ENCODE results near the gene WNT3A. TPM values are rescaled to one million over a fixed set of nuclear protein-coding genes. Genes with fewer than 3 reads are reported as not detected.

Gene WNT3A
- total and polyA plus RNA-seq, 2 experiments from 2014 or later = 0.07 to 0.65 TPM

- H3K79me2 ChIP-seq (replicated peaks; ENCODE audit: insufficient read depth) = peaks cover 94% of the 10 kb centered on the region
- H3F3A ChIP-seq (replicated peaks; ENCODE audit: low read depth) = no peaks in the 10 kb centered on the region
- Mint-ChIP-seq H3K27me3 (ENCODE audit: insufficient read depth, low read depth, poor library complexity) (peaks cover 9% of the 10 kb centered on the region), H3K36me3 (ENCODE audit: low read depth) (peaks cover 52% of the 10 kb centered on the region), H3K27ac (no peak overlapping the region), H3K9me3 (peaks cover 11% of the 10 kb centered on the region), H3K4me3 (no peak overlapping the region), H3K4me1 (peaks cover 28% of the 10 kb centered on the region)
- H3K27me3 ChIP-seq (ENCODE audit: insufficient read depth) = no peaks in the 10 kb centered on the region
- no peaks in the 10 kb centered on the region for H3K9me2 ChIP-seq (ENCODE audit: insufficient read depth)
- H3K36me3 ChIP-seq (ENCODE audit: insufficient read depth) = no peaks in the 10 kb centered on the region
- H3K4me2 ChIP-seq = no peak overlapping the region
- DNase-seq (ENCODE audit: low spot score) (no peak), ATAC-seq (no peak)
- H3K4me1 ChIP-seq (ENCODE audit: insufficient read depth) = no peaks in the 10 kb centered on the region; the same call in 1 of the 2 replicates
- H4K20me1 ChIP-seq (replicated peaks; ENCODE audit: insufficient read depth) = peaks cover 90% of the 10 kb centered on the region
- H3K4me3 ChIP-seq = no peak overlapping the region
- no peak for TF ChIP-seq ZNF114 (CRISPR knock-in tag; IDR thresholded peaks at IDR 0.05)
- no peak for TF ChIP-seq REST (IDR thresholded peaks at IDR 0.05; ENCODE audit: unreplicated experiment)
- TF ChIP-seq EZH2phosphoT487 (IDR thresholded peaks at IDR 0.05; ENCODE audit: unreplicated experiment) = no peak
- no peak for TF ChIP-seq ETS1 (IDR thresholded peaks at IDR 0.05)
- TF ChIP-seq POLR2AphosphoS5 (IDR thresholded peaks at IDR 0.05; ENCODE audit: low read depth) = no peak
- no peak for TF ChIP-seq JUNB (IDR thresholded peaks at IDR 0.05; ENCODE audit: unreplicated experiment)
- TF ChIP-seq NANOG (IDR thresholded peaks at IDR 0.05; ENCODE audit: borderline replicate concordance) = no peak
- no peak for TF ChIP-seq EZH2 (IDR thresholded peaks at IDR 0.05; ENCODE audit: low read depth, unreplicated experiment)
- no peak for TF ChIP-seq ZNF331 (CRISPR knock-in tag; IDR thresholded peaks at IDR 0.05; ENCODE audit: low read depth)
- no peak for TF ChIP-seq STAT1 (IDR thresholded peaks at IDR 0.05; ENCODE audit: unreplicated experiment)
- no peak for TF ChIP-seq CTCF (conservative IDR thresholded peaks at IDR 0.05; ENCODE audit: low read depth in 2 of 2)
- H2AFZ ChIP-seq = no peak overlapping the region
- no peak overlapping the region for H3K27ac ChIP-seq (ENCODE audit: low read depth)
Observed at GRCh38 chr1:228092342-228093049, 85.7 kb downstream of the WNT3A start.

Measured in GM23338 (cell line).